C4-2B (cell line): ENCODE data around the gene ITGAX.

Source experiments
- CTCF ChIP-seq: fragments of 450-650 bp; conservative IDR thresholded peaks from 2 replicates; pipeline ENCODE4 v1.5.1; 2017; ENCODE audit warnings: mild to moderate bottlenecking
- ZFX ChIP-seq: fragments of 450-650 bp; IDR thresholded peaks from 2 replicates; pipeline ENCODE4 v1.6.1; 2017

GRCh38 chr16:31413381-31413780, 58.4 kb downstream of the ITGAX start:
- TF ChIP-seq CTCF, result no peak
- no peak for TF ChIP-seq ZFX
